GM20000 (cell line): ENCODE results near the gene POLR2H.

Experiments
- DNase-seq: peaks from one replicate; pipeline ENCODE4 v3.0.0; 2012; ENCODE audit warnings: low spot score
- TF ChIP-seq, protein P1 (sequence below): IDR thresholded peaks from 2 replicates; pipeline ENCODE4 v1.5.1; 2012; ENCODE audit warnings: mild to moderate bottlenecking, control low read depth; ENCODE audit errors: extremely low read depth, missing control alignments

Gene POLR2H

GRCh38 chr3:184399410-184399809 is 37.9 kb downstream of the POLR2H start:
- TF ChIP-seq, protein P1, sequence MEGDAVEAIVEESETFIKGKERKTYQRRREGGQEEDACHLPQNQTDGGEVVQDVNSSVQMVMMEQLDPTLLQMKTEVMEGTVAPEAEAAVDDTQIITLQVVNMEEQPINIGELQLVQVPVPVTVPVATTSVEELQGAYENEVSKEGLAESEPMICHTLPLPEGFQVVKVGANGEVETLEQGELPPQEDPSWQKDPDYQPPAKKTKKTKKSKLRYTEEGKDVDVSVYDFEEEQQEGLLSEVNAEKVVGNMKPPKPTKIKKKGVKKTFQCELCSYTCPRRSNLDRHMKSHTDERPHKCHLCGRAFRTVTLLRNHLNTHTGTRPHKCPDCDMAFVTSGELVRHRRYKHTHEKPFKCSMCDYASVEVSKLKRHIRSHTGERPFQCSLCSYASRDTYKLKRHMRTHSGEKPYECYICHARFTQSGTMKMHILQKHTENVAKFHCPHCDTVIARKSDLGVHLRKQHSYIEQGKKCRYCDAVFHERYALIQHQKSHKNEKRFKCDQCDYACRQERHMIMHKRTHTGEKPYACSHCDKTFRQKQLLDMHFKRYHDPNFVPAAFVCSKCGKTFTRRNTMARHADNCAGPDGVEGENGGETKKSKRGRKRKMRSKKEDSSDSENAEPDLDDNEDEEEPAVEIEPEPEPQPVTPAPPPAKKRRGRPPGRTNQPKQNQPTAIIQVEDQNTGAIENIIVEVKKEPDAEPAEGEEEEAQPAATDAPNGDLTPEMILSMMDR = no peak
- DNase-seq = no peak

GRCh38 chr3:184405075-184406030 is 43.8 kb downstream of the POLR2H start:
- DNase-seq = no peak
- TF ChIP-seq, protein P1 = no peak

DNA sequence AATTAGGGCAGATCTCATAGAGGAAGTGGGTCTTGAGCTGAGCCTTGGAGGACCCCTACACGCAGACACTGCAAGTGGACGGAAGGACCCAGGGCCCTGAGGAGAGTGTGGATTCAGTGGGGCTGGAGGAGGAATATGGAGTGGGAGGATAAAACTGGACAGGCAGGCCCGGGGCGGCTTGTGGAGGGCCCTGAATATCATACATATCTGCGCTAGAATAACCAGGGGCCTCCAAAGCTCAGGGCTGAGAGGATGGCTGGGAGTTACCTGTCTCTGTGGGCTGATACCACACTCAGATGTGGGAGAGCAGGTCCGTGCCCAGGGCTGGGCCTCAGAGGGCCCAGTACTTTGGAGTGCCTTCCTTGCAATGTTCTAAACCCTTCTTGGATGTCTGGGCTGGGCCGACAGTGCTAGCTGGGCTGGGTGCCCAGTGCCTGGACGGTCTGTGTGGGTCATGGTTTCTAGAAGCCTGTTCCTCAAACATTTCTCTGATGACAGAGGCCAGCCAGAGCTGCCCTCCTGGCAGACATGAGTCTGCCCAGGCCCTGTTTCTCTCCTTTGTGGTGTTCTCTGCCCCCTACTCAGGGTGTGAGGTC is 47.9 kb downstream of the POLR2H start:
- DNase-seq = no peak
- TF ChIP-seq, protein P1 = no peak

- DNase-seq = no peak
- TF ChIP-seq, protein P1 = no peak
Measured at GRCh38 chr3:184409946-184410500, 48.5 kb downstream of the POLR2H start.

DNA sequence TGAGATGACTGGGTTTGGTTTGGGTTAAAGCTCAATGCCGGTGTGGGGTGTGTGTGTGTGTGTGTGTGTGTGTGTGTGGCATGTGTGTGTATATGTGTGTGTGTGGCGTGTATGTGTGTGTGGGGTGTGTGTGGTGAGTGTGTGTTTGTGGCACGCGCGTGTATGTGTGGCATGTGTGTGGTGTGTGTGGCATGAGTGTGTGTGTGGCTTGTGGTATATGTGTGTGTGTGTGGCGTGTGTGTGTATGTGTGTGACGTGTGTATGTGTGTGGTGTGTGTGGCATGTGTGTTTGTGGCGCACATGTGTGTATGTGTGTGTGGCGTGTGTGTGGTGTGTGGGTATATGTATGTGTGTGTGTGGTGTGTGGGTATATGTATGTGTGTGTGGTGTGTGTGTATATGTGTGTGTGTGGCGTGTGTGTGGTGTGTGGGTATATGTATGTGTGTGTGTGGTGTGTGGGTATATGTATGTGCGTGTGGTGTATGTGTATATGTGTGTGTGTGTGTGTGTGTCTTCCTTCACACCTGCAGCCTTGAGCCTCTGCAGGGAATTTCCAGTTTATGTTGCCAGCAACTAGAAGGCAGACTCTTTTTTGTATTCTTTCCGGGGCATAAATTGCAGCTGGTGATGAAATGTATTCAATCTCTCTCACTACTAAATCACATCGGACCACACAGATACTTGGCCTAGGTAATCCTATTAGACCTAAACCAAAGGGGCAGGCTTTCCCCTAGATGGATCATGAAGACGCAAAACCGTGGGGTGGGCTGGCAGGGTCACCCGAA is 53.1 kb downstream of the POLR2H start:
- no peak for DNase-seq
- TF ChIP-seq, protein P1 = no peak

DNA sequence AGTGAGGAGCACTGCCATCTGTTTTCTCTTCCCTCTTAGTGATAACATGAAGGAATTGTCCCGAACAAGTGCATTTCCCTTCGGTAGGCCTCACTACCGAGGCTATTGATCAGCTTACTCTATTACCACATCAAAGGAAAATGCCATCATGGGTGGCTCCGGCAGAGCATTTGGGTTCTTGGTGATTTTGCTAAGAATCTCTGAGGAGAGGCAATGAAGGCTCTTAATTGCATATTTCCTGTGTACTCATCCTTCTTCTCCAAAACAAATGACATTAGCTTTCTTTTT is 53.6 kb downstream of the POLR2H start:
- DNase-seq = no peak
- TF ChIP-seq, protein P1 = no peak
